GM21737 (cell line): Measurements from ENCODE around the gene MDFIC2.
"Not testable (repeated sequence)": the region's sequence is repeated elsewhere in the genome, so short reads cannot be mapped to it uniquely, and the experiment has no call there.

ENCODE experiments used
- ATAC-seq: cut with Tn5 transposase; IDR thresholded peaks from one replicate; pipeline ENCODE4 v1.9.1; 2021; ENCODE audit warnings: mild to moderate bottlenecking, moderate library complexity; ENCODE audit not compliant: unreplicated experiment

The MDFIC2 gene

DNA sequence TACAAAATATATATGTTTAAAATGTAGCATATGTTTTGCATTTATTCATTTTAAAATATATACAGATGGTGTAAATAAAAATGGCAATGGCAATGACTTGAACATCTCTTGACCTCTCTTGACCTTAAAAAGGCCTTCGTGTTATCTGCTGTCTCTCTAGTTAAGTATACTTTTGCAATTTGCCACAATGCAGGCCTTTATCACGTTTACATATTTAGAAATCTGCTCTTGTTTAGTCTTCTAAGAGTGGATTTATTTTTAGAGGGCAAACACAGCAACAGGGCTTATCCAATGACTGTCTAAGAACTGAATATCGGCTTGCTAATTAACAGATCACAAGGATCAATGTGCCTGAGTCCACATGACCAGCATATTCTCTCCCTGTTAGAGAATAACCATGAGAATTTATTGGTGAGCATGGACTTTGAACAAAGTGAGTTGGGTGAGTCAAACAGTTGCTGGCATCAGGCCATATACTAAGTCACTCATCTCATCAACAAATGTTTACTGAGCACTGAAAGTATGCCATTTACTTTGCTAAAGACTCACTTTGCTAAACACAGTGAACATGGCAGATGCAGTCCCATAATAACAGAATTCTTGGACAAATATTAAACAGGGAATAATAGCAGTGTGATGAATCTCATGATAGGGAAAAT is 48.2 kb downstream of the MDFIC2 start:
- ATAC-seq = no peak

DNA sequence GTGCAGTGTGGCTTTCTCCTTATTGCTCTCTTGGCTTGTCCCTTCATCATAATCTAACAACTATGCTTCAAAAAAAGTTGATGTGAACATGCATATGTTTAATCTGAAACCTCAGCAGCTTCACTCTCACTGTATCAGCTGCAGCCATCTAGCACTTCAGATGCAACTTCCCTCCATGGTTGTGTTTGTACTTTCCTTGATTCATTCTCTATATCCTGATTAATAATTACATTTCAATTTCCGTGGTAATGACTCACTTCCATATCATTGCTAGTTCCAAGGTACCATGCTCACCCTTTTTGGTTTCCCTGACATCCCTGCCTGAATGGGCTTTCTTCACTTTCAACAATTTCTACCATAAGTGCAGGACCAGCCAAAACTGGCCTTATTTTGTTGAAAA is 51.2 kb downstream of the MDFIC2 start:
- no peak for ATAC-seq

DNA sequence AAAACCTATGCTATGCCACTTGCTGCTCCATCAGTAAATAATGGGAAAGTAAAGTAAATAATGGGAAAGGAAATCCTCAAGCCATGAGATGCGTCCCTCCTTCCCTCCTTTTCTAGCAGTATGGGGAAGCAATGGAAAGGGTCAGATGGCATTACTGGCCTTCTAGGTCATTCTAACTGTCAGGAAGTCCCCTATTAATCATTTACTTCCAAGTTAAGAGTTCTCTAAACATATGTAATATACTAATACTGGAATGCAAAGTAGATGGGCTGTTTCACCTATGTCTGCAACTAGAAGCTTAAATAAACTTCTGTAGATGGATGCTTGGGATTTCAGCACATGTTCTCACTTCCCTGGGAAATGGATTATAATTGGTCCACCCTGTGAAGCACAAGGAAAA is 55.9 kb downstream of the MDFIC2 start:
- ATAC-seq = no peak

DNA sequence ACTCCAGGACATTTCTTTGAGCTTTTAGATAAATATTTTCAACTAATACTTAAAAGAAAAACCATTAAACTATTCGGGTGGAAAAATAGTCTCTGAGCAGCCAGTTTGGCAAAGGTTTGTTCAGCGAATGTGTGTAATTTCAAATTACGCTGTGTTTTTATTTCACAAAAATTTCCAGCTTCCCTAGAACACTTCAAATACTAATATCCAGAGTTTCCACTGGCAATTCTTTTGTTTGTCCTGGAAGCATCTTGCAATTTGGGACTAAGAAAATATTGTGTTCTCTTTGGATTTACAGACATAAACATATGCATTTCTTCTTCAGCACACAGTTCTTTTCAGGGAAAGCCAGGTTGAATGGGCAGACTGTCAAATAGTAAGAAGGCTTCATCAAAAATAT is 61.9 kb downstream of the MDFIC2 start:
- no peak for ATAC-seq

DNA sequence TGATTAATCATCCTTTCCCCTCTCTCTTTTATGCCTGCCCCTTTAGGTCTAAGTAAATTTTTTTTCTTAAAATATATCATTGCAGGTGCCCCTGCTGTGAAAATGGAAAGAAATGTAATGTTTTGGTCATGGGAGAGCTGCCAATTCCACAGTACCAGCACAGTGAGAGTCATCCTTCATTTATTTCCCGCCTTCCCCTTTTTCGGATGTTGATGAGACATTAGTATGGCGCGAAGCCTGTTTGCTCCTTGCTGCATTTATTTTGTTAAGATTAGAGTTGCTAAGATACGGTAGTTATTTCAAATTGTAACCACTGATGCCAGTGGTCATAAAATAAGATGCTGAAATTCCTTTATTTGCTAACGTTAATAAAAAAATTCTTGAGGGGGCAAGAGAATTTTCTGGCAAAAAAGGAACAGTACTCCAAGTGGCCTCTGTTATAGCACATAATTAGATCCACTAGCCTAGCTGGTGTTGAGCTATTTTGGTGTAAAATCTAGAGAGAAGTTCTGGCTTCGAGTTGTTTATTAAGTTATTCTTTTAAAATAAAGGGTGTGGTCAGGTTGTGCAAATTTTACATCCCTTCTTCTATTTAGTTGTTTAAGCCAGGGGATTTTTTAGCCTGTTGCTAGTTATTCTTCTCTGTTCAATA is 62.8 kb downstream of the MDFIC2 start:
- no peak for ATAC-seq

DNA sequence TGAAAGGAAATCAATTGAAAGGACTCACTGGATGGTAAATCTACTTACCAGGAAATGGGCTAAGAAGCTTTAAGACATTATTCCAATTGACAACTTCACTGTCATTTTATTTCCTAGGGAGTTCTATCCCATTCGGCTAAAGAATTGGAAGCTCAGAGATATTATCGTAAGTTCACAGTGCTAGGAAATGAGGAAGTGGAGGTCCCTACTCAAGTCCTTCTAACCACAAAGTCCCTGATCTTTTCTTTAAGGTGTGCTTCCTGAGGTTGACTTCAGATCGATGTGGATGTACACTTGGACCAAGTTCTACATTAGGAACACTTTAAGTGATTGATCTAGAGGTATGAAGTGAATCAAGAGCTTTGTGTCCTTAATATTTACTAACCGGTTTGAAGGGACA is 63.6 kb downstream of the MDFIC2 start:
- no peak for ATAC-seq

DNA sequence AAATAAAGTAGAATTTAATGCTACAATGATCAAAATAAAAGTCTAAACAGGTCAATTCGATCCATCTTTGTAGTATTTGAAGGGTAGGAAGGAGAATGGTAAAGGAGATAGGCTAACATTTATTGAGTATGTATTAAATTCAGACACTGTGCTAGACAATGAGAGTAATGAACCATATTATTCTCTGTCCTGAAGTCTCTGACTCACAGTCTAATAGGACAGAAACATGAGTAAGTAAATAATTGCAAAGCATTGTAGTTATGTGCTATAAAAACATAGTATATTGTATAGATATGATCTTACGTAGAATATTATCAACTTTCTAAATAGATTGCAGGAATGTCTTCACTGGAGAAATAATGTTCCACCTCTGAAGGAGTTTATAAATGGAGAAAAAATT is 64.5 kb downstream of the MDFIC2 start:
- no peak for ATAC-seq

DNA sequence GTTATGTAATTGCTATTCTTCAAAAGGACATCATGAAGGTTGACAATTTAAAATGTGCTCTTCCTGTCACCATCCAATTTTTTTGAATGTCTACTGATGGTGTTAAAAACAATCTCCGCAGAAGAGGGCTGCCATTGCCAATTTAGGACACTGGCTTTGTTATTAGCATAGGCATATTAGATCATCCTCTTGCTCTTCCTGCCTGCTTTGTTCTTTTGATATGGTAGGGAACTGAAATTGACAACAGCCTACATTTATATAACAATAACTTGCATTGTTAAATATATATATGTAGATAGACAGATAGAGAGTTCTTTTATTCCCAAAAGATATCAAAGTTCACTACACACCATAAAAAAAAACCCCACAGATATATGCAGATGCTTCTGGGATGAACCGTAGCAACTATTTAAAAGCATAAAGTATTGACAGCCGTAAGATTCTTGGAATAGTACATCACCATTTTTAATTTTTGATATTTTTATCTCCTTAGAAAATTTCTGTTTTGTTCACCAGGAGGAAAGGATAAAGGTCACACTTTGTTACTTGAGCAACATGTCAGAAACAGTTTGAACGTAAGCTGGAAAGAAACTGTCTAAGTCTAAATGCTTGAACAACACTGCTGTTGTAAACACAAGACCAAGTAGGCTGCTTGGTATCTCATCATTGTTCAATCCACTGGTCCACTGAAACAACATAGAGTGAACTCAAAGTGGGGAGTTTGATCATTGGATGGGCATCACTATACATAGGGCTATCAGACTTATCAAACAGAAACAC is 66.5 kb downstream of the MDFIC2 start:
- no peak for ATAC-seq

DNA sequence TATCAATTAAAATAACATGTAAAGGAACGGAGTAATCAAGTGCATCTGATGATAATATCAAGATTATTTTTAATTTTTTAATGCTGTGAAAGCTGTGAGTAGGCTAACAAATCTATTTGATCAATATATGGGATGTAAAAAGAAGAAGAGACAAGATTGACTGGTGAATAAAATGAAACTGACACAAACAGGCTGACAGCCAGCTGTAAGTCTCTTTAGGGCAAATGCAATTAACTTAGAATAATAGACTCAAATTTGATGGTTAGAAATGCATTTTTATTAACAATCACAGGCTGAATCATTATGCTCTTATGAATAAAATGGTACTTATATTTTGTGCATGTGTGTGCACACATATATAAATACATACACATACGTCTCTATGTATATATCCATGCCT is 68.0 kb downstream of the MDFIC2 start:
- no peak for ATAC-seq

DNA sequence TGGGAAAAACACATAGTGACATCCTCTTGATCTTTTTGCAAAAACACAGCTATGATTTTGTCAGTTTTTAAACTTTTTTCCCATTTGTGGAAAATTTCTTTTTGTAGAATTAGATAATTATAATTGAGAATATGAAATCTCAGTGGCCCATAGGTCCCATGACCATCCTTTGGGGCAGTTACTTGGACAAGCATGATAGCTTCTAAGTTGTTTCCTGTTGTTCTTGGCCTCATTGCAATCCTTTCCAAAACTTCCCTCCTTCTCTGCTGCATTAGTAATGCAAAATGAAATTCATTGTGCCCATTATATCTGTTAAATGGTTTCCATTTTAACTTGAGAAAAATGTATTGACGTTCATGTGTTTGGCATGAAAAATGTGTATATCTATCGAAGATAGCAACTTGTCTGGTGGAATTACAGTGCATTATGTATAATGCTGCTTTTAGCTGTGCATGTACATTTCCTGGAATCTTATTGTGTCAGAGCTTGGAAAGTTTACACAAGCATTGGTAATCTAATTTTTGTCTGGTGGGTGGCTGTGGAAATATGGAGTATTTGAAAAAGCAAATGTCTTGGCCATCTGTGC is 70.0 kb downstream of the MDFIC2 start:
- no peak for ATAC-seq

DNA sequence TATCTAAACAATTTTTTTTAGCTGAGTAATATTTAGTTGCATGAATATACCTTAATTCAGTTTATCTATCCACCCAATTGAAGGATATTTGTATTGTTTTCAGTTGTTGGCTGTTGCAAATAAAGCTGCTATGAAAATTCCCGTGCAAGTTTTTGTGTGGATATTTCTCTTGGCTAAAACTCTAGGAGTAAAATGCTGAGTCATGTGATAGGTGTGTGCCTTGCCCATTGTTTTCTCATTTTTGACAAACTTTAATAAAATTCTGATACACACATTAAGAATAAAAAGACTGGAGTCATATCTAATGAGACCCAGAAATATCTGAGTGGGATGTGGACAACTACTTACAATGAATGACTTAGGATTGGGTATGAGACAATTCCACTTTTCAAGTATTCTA is 78.6 kb downstream of the MDFIC2 start:
- ATAC-seq = no peak

DNA sequence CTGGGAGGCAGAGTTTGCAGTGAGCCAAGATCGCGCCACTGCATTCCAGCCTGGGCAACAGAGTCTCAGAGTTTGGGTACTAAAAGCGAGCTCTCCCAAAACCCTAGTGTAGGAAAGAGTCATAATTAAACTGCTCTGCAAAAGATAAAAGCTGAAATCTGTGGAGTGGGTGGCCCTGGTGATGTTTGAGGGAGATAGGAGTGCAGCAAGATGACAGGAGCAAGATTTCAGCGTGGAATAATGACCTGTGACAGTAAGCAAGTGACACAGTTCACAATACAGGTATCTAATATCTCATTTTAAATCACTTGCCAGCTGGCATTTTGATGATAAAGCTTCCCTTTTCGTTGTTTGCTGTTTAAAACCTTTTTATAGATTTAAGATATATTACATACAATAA is 79.3 kb downstream of the MDFIC2 start:
- ATAC-seq = no peak

DNA sequence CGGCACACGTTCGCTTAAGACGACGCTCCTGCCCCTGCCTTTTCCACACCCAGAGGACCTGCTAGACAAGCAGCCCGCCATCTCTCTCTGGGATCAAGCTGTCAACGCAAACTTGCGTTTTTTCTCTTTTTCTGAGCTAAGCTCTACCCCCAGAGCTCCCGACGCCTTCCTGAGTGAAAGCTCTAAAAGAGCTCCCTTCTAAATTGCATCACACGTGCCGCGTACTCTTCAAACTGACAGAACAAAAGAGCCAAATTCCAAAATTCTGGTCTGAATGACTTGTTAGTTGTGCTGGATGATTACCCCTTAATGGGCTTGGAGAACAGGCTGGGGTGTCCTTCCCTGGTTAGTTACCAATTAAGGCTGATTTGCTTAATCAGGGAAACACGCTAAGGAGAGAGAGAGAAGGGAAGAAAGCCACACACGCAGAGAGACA is 81.2 kb downstream of the MDFIC2 start:
- no peak for ATAC-seq

DNA sequence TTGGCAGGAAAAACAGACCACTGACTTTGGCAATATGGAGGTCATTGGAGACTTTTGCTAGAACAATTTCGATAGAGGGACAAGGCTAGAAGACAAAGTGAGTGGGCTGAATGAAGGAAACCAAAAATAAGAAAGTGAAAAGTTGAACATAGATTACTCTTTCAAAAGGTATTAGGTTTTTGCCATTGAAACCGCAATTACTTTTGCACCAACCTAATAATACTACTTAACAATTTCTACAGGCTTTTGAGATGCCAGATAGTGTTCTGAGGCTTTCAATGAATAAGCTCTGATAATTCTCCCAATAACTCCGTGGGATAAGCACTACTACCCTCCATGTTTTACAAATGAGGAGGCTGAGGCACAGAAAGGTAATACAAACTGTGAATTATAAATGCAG is 85.0 kb downstream of the MDFIC2 start:
- ATAC-seq = no peak

DNA sequence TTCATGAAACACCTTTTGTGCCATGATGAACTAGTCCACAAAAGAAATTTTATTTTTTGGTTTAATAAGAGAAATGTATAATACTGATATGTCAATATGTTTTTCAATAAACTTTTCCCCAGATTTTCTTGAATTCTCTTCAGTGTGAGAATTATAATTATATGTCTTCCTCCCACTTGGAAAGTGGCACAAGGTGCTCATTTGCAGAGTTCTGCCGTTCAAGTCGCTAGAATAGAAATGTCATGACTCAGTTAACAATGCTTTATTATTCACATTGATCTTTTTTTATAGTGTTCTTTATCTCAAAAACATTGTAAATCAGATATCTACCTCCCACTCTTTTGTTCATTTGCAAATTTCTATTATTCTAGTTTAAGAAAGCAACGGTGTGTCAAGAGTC is 87.3 kb downstream of the MDFIC2 start:
- no peak for ATAC-seq

DNA sequence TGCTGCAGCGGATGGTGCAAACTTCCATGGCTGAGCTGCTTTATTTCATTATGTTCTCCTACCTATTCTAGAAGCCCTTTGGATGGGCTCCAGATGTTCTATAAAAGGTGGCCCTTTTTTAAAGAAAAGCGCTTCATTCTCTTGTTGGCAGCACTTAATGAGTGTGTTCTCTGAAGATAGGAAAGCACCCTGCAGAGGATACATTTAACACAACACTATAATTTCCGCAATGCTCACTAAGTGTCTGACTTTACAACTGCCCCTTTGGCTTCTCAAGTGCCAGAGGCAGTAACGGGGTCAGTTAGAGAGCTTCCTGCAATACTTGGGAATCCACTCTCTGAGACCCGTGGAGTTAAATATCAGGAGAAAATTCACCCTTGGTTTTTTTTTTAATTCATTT is 88.1 kb downstream of the MDFIC2 start:
- ATAC-seq = no peak

DNA sequence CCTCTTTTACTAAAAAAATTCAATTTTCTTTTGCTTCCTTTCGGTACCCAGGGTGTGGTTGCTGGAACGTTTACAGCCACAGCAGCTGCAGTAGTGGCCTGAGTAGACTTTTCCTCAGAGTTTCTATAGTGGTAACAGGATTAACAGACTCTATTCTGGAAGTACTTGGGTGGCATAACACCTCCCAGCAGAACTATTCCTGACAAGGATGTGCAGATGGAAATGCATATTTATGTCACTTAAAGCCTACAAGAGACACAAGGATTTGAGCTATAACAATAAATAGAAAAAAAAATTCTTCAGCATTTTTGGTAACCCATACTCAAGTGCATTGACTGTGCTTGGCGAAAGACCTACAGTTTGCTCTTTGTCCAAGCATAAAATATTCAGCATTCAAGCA is 94.0 kb downstream of the MDFIC2 start:
- ATAC-seq = no peak

DNA sequence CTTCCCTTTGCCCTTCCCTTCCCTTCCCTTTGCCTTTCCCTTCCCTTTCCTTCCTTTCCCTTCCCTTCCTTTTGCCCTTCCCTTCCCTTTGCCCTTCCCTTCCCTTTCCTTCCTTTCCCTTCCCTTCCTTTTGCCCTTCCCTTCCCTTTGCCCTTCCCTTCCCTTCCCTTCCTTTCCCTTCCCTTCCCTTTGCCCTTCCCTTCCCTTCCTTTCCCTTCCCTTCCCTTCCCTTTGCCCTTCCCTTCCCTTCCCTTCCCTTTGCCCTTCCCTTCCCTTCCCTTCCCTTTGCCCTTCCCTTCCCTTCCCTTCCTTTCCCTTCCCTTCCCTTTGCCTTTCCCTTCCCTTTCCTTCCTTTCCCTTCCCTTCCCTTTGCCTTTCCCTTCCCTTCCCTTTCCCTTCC is 101.2 kb downstream of the MDFIC2 start:
- ATAC-seq = not testable (repeated sequence)

DNA sequence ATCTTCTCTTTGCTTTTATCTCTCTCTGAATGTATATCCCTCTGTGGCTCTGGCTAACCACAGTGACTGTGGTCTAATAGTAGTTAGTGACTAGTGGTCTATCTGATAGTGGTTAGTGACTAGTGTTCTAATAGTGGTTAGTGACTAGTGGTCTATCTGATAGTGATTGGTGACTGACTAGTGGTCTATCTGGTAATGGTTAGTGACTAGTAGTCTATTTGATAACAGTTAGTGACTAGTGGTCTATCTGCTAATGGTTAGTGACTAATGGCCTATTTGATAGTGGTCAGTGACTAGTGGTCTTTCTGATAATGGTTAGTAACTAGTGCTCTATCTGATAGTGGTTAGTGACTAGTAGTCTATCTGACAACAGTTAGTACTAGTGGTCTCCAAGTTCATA is 110.5 kb downstream of the MDFIC2 start:
- ATAC-seq = no peak

DNA sequence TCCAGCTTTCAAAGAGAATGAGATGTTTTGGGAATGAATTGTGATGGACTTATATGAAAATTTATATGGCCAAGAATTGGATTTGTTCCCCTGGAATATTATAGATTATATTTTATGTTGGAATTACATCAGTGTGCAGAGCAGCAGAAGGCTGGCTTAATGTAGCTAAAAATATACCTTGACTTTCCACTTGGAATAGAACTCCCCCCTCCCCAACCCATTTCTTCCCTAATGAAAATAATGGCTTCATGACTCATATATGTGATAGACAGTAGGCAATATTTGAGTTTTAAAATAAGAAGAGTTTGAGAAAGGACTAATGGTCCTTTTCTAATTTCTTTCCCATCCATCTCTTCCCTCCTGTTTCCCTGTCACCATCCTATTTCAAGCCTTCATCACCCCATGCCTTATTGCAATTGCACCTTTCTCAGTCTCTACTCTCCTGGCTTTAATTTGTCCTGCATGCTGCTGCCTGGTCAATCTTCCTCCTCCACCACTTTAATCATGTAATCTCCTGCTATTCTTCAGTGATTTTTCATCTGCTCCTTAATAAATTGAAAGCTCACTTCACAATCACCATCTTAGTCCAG is 122.5 kb downstream of the MDFIC2 start:
- no peak for ATAC-seq

DNA sequence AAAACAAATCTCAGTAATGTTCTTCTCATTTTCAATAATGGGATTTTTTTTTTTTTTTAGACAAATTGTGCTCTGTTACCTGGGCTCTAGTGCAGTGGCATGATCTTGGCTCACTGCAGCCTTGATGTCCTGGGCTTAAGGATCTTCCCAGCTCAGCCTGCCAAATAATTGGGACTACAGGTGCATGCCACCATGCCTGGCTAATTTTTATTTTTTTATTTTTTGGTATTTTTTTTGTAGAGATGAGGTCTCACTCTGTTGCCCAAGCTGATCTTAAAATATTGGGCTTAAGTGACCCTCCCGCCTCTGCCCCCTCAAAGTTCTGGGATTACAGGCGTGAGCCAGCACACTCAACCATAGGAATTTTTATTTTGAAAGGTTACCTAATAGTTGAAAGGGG is 126.2 kb downstream of the MDFIC2 start:
- ATAC-seq = no peak
